Measurements from ENCODE around the gene OGN. TPM values are rescaled to one million over a fixed set of nuclear protein-coding genes. Genes with fewer than 3 reads are reported as not detected.

OGN gene
- total and polyA plus RNA-seq, 2 of the 13 experiments (the other 11 are each of a cell fraction or from before 2014, with no cell fraction given): not detected

- intact Hi-C loops (cut with micrococcal nuclease; ENCODE audit: unreplicated experiment) (no loop called here), in situ Hi-C loops (cut with HindIII; ENCODE audit: extremely low pct_ligation_motif_present, low pct_unique_long_range_greater_than_20kb) (no loop called here)
- ATAC-seq: no peak
- H3K4me2 ChIP-seq (ENCODE audit: low read depth, low read length): no peak overlapping the region
- no peaks in the 10 kb centered on the region for H3K79me2 ChIP-seq (ENCODE audit: insufficient read depth, low read length)
- no peak overlapping the region for H3K27ac ChIP-seq (ENCODE audit: extremely low read length, insufficient read depth, low read length)
- no peak for DNase-seq (ENCODE audit: low spot score)
- POLR2A ChIA-PET: no interaction called here
- FAIRE-seq: no peak
- no peak overlapping the region for H2AFZ ChIP-seq (ENCODE audit: low read length)
- H4K20me1 ChIP-seq (ENCODE audit: insufficient read depth, low read length): no peaks in the 10 kb centered on the region
- H3K36me3 ChIP-seq (replicated peaks in 1 of 2; ENCODE audit: control insufficient read depth in 1 of 2, insufficient read depth in 2 of 2, low read length in 2 of 2): no peaks in the 10 kb centered on the region
- H3K4me3 ChIP-seq (replicated peaks in 1 of 3; ENCODE audit: insufficient read depth in 1 of 3, low read depth in 2 of 3, low read length in 3 of 3): no peak overlapping the region
- 91% methylated on average over 6 of the region's 6 CpGs for WGBS (ENCODE audit: low lambda C conversion rate)
- H3K27me3 ChIP-seq (ENCODE audit: control insufficient read depth in 1 of 2, insufficient read depth in 2 of 2, low read length in 2 of 2): no peaks in the 10 kb centered on the region
- BruUV-seq (replicated peaks): no TSS peak
- TF ChIP-seq HOXA7 (CRISPR knock-in tag; IDR thresholded peaks at IDR 0.05): no peak
- TF ChIP-seq ZNF121 (CRISPR knock-in tag; IDR thresholded peaks at IDR 0.05): no peak
- no peak for TF ChIP-seq HBP1 (CRISPR knock-in tag; IDR thresholded peaks at IDR 0.05; ENCODE audit: low read depth)
- TF ChIP-seq AHR (CRISPR knock-in tag; IDR thresholded peaks at IDR 0.05): no peak
- no peak for TF ChIP-seq STAT5B (CRISPR knock-in tag; IDR thresholded peaks at IDR 0.05)
- no peak for TF ChIP-seq PTBP1 (IDR thresholded peaks at IDR 0.05; ENCODE audit: low read depth, low read length, poor library complexity, severe bottlenecking)
- TF ChIP-seq NFIC (IDR thresholded peaks at IDR 0.05; ENCODE audit: low read length): no peak
- no peak for TF ChIP-seq SRSF4 (IDR thresholded peaks at IDR 0.05; ENCODE audit: low read depth, low read length, poor library complexity, severe bottlenecking)
- TF ChIP-seq TP53 (CRISPR knock-in tag; conservative IDR thresholded peaks at IDR 0.05): no peak
- no peak for TF ChIP-seq AKNA (CRISPR knock-in tag; IDR thresholded peaks at IDR 0.05; ENCODE audit: borderline replicate concordance)
- TF ChIP-seq SAP130 (CRISPR knock-in tag; IDR thresholded peaks at IDR 0.05; ENCODE audit: low read depth): no peak
- TF ChIP-seq SUZ12 (IDR thresholded peaks at IDR 0.05; ENCODE audit: low read depth, low read length): no peak
- no peak for TF ChIP-seq PRPF4 (IDR thresholded peaks at IDR 0.05; ENCODE audit: low read depth, low read length, poor library complexity, severe bottlenecking)
- TF ChIP-seq ZNF276 (CRISPR knock-in tag; IDR thresholded peaks at IDR 0.05; ENCODE audit: low read depth): no peak
- no peak for TF ChIP-seq NR0B2 (CRISPR knock-in tag; IDR thresholded peaks at IDR 0.05)
- TF ChIP-seq FOSL2 (CRISPR knock-in tag; IDR thresholded peaks at IDR 0.05): no peak
- TF ChIP-seq ZNF773 (CRISPR knock-in tag; IDR thresholded peaks at IDR 0.05; ENCODE audit: borderline replicate concordance): no peak
- H3K4me1 ChIP-seq (ENCODE audit: insufficient read depth, low read length): no peaks in the 10 kb centered on the region
- CTCF ChIA-PET (ENCODE audit: low intra/inter-chr PET ratio, low total read pairs): no interaction called here
- H3K9ac ChIP-seq (ENCODE audit: insufficient read depth, low read depth, low read length): no peak overlapping the region
- 0 out of 2 replicates have a peak, but pooled peaks cover 6% of the 10 kb centered on the region for H3K9me3 ChIP-seq (ENCODE audit: low read length)
These were observed 51.3 kb downstream of the OGN start for GRCh38 chr9:92353051-92353450.

All from HepG2 (cell line).